Stimulated activated CD8-positive, alpha-beta memory T cell treated with anti-CD3 and anti-CD28 coated beads, Interleukin-12 subunit alpha, Interleukin-12 subunit beta, amount 100 ng/mL, for 24 hours (primary cell): ENCODE data around the gene NT5DC1.

Experiments
- DNase-seq: peaks from one replicate; pipeline ENCODE4 v3.0.0-alpha.2; 2020; ENCODE audit errors: extremely low read depth

Gene NT5DC1

GRCh38 chr6:116239856-116240255, 139.2 kb downstream of the NT5DC1 start:
- DNase-seq = no peak

- DNase-seq = no peak
These were observed 143.6 kb downstream of the NT5DC1 start for GRCh38 chr6:116244284-116244683.

GRCh38 chr6:116246089-116246488, 145.4 kb downstream of the NT5DC1 start:
- no peak for DNase-seq

- no peak for DNase-seq
These were observed 146.6 kb downstream of the NT5DC1 start for GRCh38 chr6:116247285-116247684.

GRCh38 chr6:116248577-116248976, 147.9 kb downstream of the NT5DC1 start:
- DNase-seq = no peak

GRCh38 chr6:116251568-116252384, 151.1 kb downstream of the NT5DC1 start:
- no peak for DNase-seq

GRCh38 chr6:116253188-116253504, 152.5 kb downstream of the NT5DC1 start:
- DNase-seq = no peak

GRCh38 chr6:116253505-116254296, 153.0 kb downstream of the NT5DC1 start, which contains the start of gene TSPYL4:
TSPYL4 (minus strand) TSS chr6:116254075; CDS start chr6:116254008, 67 bp downstream.
- DNase-seq = peak; percentile 67

GRCh38 chr6:116254297-116255056, 153.8 kb downstream of the NT5DC1 start:
- DNase-seq = no peak

- DNase-seq = no peak
These were observed 154.7 kb downstream of the NT5DC1 start for GRCh38 chr6:116255246-116255800.

GRCh38 chr6:116256694-116257093, 156.0 kb downstream of the NT5DC1 start:
- no peak for DNase-seq

- no peak for DNase-seq
These were observed 157.9 kb downstream of the NT5DC1 start for GRCh38 chr6:116258520-116258919.

- no peak for DNase-seq
These were observed 162.7 kb downstream of the NT5DC1 start for GRCh38 chr6:116263353-116263752.

- no peak for DNase-seq
These were observed 164.6 kb downstream of the NT5DC1 start for GRCh38 chr6:116265041-116265829.

- no peak for DNase-seq
These were observed 166.2 kb downstream of the NT5DC1 start for GRCh38 chr6:116266803-116267202.

- no peak for DNase-seq
These were observed 167.4 kb downstream of the NT5DC1 start for GRCh38 chr6:116267836-116268588.

GRCh38 chr6:116268589-116269293, 168.1 kb downstream of the NT5DC1 start:
- DNase-seq = no peak

GRCh38 chr6:116271149-116271708, 170.6 kb downstream of the NT5DC1 start:
- DNase-seq = no peak

- DNase-seq = no peak
These were observed 176.5 kb downstream of the NT5DC1 start for GRCh38 chr6:116277124-116277523.

- no peak for DNase-seq
These were observed 177.8 kb downstream of the NT5DC1 start for GRCh38 chr6:116278481-116278829.
